GM23338 (cell line): ENCODE measurements around the gene CSNK1G1. TPM values are rescaled to one million over a fixed set of nuclear protein-coding genes. Genes with fewer than 3 reads are reported as not detected.

Experiments used
- ATAC-seq: fragments of 200-7000 bp; cut with Tn5 transposase; 3 replicates; pipeline ENCODE4 v1.9.1; 2020
- DNase-seq: peaks from one replicate; pipeline ENCODE4 v3.0.0-alpha.2; 2015; ENCODE audit warnings: low spot score
- H2AFZ ChIP-seq: fragments of 200-600 bp; sonication (generic); 2 replicates; pipeline ENCODE4 v1.8.0; 2016; ENCODE audit warnings: antibody characterized with exemption, mild to moderate bottlenecking, moderate library complexity
- H3F3A ChIP-seq: fragments of 200-600 bp; sonication (generic); replicated peaks from 2 replicates; pipeline ENCODE4 v1.8.0; 2017; ENCODE audit warnings: antibody characterized with exemption, mixed run types, low read depth
- H3K27ac ChIP-seq: fragments of 200-600 bp; sonication (generic); 2 replicates; pipeline ENCODE4 v1.6.1; 2016; ENCODE audit warnings: low read depth
- H3K27me3 ChIP-seq: fragments of 200-600 bp; sonication (generic); 2 replicates; pipeline ENCODE4 v1.8.0; 2016; ENCODE audit warnings: mild to moderate bottlenecking, mixed run types, moderate library complexity; ENCODE audit not compliant: insufficient read depth
- H3K36me3 ChIP-seq: fragments of 200-600 bp; sonication (generic); 2 replicates; pipeline ENCODE4 v1.8.0; 2016; ENCODE audit warnings: mild to moderate bottlenecking; ENCODE audit not compliant: insufficient read depth
- H3K4me1 ChIP-seq: fragments of 200-600 bp; sonication (generic); 2 replicates; pipeline ENCODE4 v1.8.0; 2016; ENCODE audit warnings: mild to moderate bottlenecking, moderate library complexity; ENCODE audit not compliant: insufficient read depth
- H3K4me2 ChIP-seq: fragments of 200-600 bp; sonication (generic); 2 replicates; pipeline ENCODE4 v1.7.1; 2017; ENCODE audit warnings: mixed run types
- H3K4me3 ChIP-seq: fragments of 200-600 bp; sonication (generic); 2 replicates; pipeline ENCODE4 v1.6.1; 2016; ENCODE audit warnings: mixed run types
- H3K79me2 ChIP-seq: fragments of 200-600 bp; sonication (generic); replicated peaks from 2 replicates; pipeline ENCODE4 v1.8.0; 2017; ENCODE audit warnings: mild to moderate bottlenecking; ENCODE audit not compliant: insufficient read depth
- H3K9me2 ChIP-seq: fragments of 200-600 bp; sonication (generic); 2 replicates; pipeline ENCODE4 v1.8.0; 2017; ENCODE audit not compliant: insufficient read depth
- H4K20me1 ChIP-seq: fragments of 200-600 bp; sonication (generic); replicated peaks from 2 replicates; pipeline ENCODE4 v1.8.0; 2017; ENCODE audit warnings: mild to moderate bottlenecking; ENCODE audit not compliant: insufficient read depth
- H3K27ac Mint-ChIP-seq: 2 replicates; pipeline ENCODE4 v1.8.0; 2020; ENCODE audit warnings: inconsistent platforms, mild to moderate bottlenecking, moderate library complexity, mixed read lengths
- H3K27me3 Mint-ChIP-seq: 3 replicates; pipeline ENCODE4 v1.8.0; 2022; ENCODE audit warnings: low read depth, mild to moderate bottlenecking, moderate library complexity, mixed read lengths, inconsistent platforms; ENCODE audit not compliant: insufficient read depth, poor library complexity
- H3K36me3 Mint-ChIP-seq: 3 replicates; pipeline ENCODE4 v1.8.0; 2021; ENCODE audit warnings: low read depth, mild to moderate bottlenecking, inconsistent platforms, moderate library complexity, mixed read lengths
- H3K4me1 Mint-ChIP-seq: 3 replicates; pipeline ENCODE4 v1.8.0; 2020; ENCODE audit warnings: mild to moderate bottlenecking, inconsistent platforms, mixed read lengths
- H3K4me3 Mint-ChIP-seq: 3 replicates; pipeline ENCODE4 v1.8.0; 2021; ENCODE audit warnings: moderate library complexity, mild to moderate bottlenecking, inconsistent platforms, mixed read lengths
- H3K9me3 Mint-ChIP-seq: 3 replicates; pipeline ENCODE4 v1.8.0; 2020; ENCODE audit warnings: moderate library complexity, mild to moderate bottlenecking, inconsistent platforms, mixed read lengths
- CTCF ChIP-seq, 2 experiments: fragments of 200-600 bp in 1 of 2; sonication (generic) in 1 of 2; conservative IDR thresholded peaks; 2 replicates each; pipeline versions ENCODE4 v1.5.1 to v1.6.1; 2016 to 2017; ENCODE audit warnings: antibody characterized with exemption in 2 of 2, low read depth in 2 of 2, mild to moderate bottlenecking in 2 of 2, moderate library complexity in 1 of 2
- EZH2phosphoT487 ChIP-seq: fragments of 200-600 bp; sonication (generic); IDR thresholded peaks from one replicate; pipeline ENCODE4 v1.8.1; 2018; ENCODE audit warnings: antibody characterized with exemption; ENCODE audit not compliant: unreplicated experiment
- NANOG ChIP-seq: IDR thresholded peaks from 2 replicates; pipeline ENCODE4 v1.6.1; 2016; ENCODE audit warnings: antibody characterized with exemption, borderline replicate concordance
- REST ChIP-seq: IDR thresholded peaks from one replicate; pipeline ENCODE4 v1.6.1; 2018; ENCODE audit warnings: antibody characterized with exemption; ENCODE audit not compliant: unreplicated experiment
- STAT1 ChIP-seq: IDR thresholded peaks from one replicate; pipeline ENCODE4 v1.6.1; 2016; ENCODE audit warnings: antibody characterized with exemption; ENCODE audit not compliant: unreplicated experiment
- ZNF114 ChIP-seq: fragments of 250-450 bp; sonication (Bioruptor Pico); IDR thresholded peaks from 2 replicates; pipeline ENCODE4 v1.5.0; 2020; ENCODE audit warnings: mild to moderate bottlenecking, moderate library complexity
- polyA plus RNA-seq: library from polyadenylated mRNA; unstranded; fragments of >200 nt; fragmentation: Nextera tagmentation; extraction: Ambion mirVana; gene quantifications from 2 replicates; pipeline ENCODE4 v1.2.1, GENCODE V29; 2016
- total RNA-seq: library from RNA; depleted of rRNA; stranded (reverse); fragments of >200 nt; shearing (Covaris generic); gene quantifications from 2 replicates; pipeline ENCODE4 v1.2.3, GENCODE V29; 2014

The CSNK1G1 gene
- total and polyA plus RNA-seq, 2 experiments from 2014 or later, result 9.3 to 13.4 TPM

- TF ChIP-seq REST, result no peak
- TF ChIP-seq ZNF114, result no peak
These were observed 217.5 kb downstream of the CSNK1G1 start (continued) for GRCh38 chr15:64138331-64138941.

- H3K4me3 Mint-ChIP-seq, result no peak overlapping the region
- Histone ChIP-seq H3K4me2 (no peak overlapping the region), H3F3A (peaks cover 4% of the 10 kb centered on the region; the same call in 1 of the 2 replicates), H3K27ac (no peak overlapping the region), H4K20me1 (no peaks in the 10 kb centered on the region; the same call in 1 of the 2 replicates), H3K4me3 (no peak overlapping the region), H3K4me1 (peaks cover 3% of the 10 kb centered on the region; the same call in 1 of the 2 replicates), H3K9me2 (no peaks in the 10 kb centered on the region), H2AFZ (no peak overlapping the region), H3K79me2 (no peaks in the 10 kb centered on the region), H3K36me3 (0 out of 2 replicates have a peak, but pooled peaks cover 3% of the 10 kb centered on the region), H3K27me3 (no peaks in the 10 kb centered on the region)
- peaks cover 6% of the 10 kb centered on the region; the same call in 2 of the 3 replicates for H3K4me1 Mint-ChIP-seq
- TF ChIP-seq NANOG (no peak), CTCF (conservative IDR thresholded peaks at IDR 0.05; ENCODE audit: low read depth in 2 of 2) (peak; percentile 19 to 47; a peak in 3 of 4 replicates)
- DNase-seq (peak; percentile 27), ATAC-seq (peak; percentile 86)
- H3K36me3 Mint-ChIP-seq, result peaks cover 42% of the 10 kb centered on the region
- H3K27me3 Mint-ChIP-seq, result peaks cover 6% of the 10 kb centered on the region
- H3K9me3 Mint-ChIP-seq, result no peaks in the 10 kb centered on the region; the same call in 2 of the 3 replicates
- H3K27ac Mint-ChIP-seq, result no peak overlapping the region
These were observed 218.6 kb downstream of the CSNK1G1 start for GRCh38 chr15:64137226-64137833.

GRCh38 chr15:64136347-64136746 is 219.6 kb downstream of the CSNK1G1 start:
- H3K27ac ChIP-seq, result no peak overlapping the region
- H3K4me3 ChIP-seq, result no peak overlapping the region
- H3K36me3 ChIP-seq, result 0 out of 2 replicates have a peak, but pooled peaks cover 3% of the 10 kb centered on the region
- no peaks in the 10 kb centered on the region for H3K27me3 ChIP-seq
- no peak overlapping the region for H2AFZ ChIP-seq
- Mint-ChIP-seq H3K9me3 (no peaks in the 10 kb centered on the region), H3K4me1 (peaks cover 6% of the 10 kb centered on the region; the same call in 2 of the 3 replicates), H3K36me3 (peaks cover 52% of the 10 kb centered on the region), H3K27me3 (peaks cover 5% of the 10 kb centered on the region), H3K27ac (no peak overlapping the region), H3K4me3 (no peak overlapping the region)
- no peak for ATAC-seq
- TF ChIP-seq NANOG (no peak), STAT1 (no peak), EZH2phosphoT487 (no peak)
- peaks cover 3% of the 10 kb centered on the region; the same call in 1 of the 2 replicates for H3K4me1 ChIP-seq
- no peaks in the 10 kb centered on the region for H3K9me2 ChIP-seq
- H3K4me2 ChIP-seq, result no peak overlapping the region
- no peaks in the 10 kb centered on the region for H3K79me2 ChIP-seq
- no peaks in the 10 kb centered on the region; the same call in none of the 2 replicates for H4K20me1 ChIP-seq
- no peak for DNase-seq
- H3F3A ChIP-seq, result peaks cover 4% of the 10 kb centered on the region; the same call in 1 of the 2 replicates
